ENCODE measurements around the gene ZNF691. TPM values are rescaled to one million over a fixed set of nuclear protein-coding genes. Genes with fewer than 3 reads are reported as not detected.

ZNF691 gene
- total RNA-seq, 4 donors from 2014 or later: 7.1 to 25.5 (median 9.8) TPM

DNA sequence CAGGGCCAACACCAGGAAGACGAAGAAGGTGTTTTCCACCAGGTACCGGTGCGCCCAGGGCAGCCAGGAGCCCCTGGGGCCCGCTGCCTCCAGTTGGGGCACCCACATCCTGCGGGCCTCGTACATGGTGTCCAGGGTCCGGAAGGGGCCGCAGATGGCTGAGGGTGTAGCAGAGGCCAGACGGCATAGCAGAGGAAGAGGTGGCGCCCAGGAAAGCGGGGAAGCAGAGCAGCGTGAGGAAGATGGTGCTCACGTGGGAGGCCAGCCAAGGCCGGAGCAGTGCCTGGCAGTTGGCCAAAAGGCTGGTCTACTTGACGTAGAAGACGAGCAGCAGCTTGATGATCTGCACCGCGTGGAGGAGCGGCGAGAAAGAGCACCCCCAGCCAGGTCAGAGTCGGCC, 40.4 kb downstream of the ZNF691 start:
- Histone ChIP-seq H3K4me1 (no peaks in the 10 kb centered on the region), H3K9me3 (no peaks in the 10 kb centered on the region), H3K27me3 (no peaks in the 10 kb centered on the region), H3K4me3 (no peak overlapping the region), H3K36me3 (no peaks in the 10 kb centered on the region), H3K27ac (no peak overlapping the region)
- TF ChIP-seq, protein P1, sequence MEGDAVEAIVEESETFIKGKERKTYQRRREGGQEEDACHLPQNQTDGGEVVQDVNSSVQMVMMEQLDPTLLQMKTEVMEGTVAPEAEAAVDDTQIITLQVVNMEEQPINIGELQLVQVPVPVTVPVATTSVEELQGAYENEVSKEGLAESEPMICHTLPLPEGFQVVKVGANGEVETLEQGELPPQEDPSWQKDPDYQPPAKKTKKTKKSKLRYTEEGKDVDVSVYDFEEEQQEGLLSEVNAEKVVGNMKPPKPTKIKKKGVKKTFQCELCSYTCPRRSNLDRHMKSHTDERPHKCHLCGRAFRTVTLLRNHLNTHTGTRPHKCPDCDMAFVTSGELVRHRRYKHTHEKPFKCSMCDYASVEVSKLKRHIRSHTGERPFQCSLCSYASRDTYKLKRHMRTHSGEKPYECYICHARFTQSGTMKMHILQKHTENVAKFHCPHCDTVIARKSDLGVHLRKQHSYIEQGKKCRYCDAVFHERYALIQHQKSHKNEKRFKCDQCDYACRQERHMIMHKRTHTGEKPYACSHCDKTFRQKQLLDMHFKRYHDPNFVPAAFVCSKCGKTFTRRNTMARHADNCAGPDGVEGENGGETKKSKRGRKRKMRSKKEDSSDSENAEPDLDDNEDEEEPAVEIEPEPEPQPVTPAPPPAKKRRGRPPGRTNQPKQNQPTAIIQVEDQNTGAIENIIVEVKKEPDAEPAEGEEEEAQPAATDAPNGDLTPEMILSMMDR (IDR thresholded peaks at IDR 0.05 in 4 of 5, conservative IDR thresholded peaks at IDR 0.05 in 1 of 5): no peak
- TF ChIP-seq POLR2A (IDR thresholded peaks at IDR 0.05): no peak
- in situ Hi-C loops (cut with MboI; ENCODE audit: low sequenced_read_pairs in 4 of 4): no loop called here
- no peak for ATAC-seq
- intact Hi-C loops (cut with DNase I; ENCODE audit: low total_unique reads): no loop called here
- DNase-seq: no peak

DNA sequence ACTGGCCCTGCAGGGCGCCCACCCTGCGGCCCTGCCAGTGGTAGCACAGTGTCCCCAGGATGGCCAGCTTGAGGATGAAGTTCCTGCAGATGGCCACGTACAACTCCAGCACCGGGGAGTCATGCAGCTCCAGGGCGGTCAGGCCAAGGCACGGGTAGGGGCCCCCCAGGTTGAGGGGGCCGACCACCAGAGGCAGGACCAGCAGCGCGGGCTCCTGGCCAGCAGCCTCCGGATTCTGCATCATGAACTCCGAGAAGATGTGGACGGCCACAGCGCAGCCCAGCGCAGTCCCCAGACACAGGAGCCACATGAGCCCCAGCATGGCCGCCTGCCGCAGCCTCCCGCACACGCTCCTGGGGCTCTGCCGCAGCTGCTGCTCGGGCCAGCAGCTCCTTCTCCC, 41.0 kb downstream of the ZNF691 start:
- Histone ChIP-seq H3K27me3 (no peaks in the 10 kb centered on the region), H3K9me3 (no peaks in the 10 kb centered on the region), H3K4me3 (no peak overlapping the region), H3K4me1 (no peaks in the 10 kb centered on the region), H3K27ac (no peak overlapping the region), H3K36me3 (no peaks in the 10 kb centered on the region)
- intact Hi-C loops (cut with DNase I; ENCODE audit: low total_unique reads): no loop called here
- DNase-seq (no peak), ATAC-seq (no peak)
- TF ChIP-seq, protein P1 (IDR thresholded peaks at IDR 0.05 in 4 of 5, conservative IDR thresholded peaks at IDR 0.05 in 1 of 5): no peak
- no peak for TF ChIP-seq POLR2A (IDR thresholded peaks at IDR 0.05)
- in situ Hi-C loops (cut with MboI; ENCODE audit: low sequenced_read_pairs in 4 of 4): no loop called here

DNA sequence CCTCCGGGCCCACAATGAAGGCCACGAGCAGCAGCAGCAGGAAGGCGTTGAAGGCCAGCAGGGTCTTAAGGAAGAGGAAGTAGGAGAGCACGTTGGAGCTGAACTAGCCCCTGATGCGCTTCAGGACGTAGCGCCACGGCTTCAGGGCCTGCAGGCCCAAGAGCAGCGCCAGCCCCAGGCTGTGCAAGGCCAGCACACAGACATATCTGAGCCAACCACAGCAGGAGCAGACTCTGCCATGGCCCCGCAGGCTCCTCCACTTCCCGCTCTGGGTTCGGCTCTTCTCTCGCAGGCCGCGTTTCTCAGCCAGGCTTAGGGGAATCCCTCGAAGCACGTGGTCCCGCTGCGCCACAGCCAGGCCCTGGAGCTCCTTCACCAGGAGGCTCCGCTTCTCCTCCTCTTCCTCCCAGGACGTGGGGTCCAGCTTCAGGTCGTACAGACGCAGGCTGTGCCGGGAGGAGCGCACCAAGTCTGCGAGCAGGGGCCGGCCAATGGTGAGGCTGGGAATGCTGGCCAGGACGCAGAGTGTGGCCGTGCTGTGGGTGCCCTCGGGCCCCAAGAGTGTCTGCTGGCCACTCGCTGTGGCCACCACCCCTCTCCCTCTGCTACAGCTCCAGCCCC, 41.7 kb downstream of the ZNF691 start:
- ATAC-seq (no peak), DNase-seq (no peak)
- Histone ChIP-seq H3K9me3 (no peaks in the 10 kb centered on the region), H3K4me1 (no peaks in the 10 kb centered on the region), H3K4me3 (no peak overlapping the region), H3K27me3 (no peaks in the 10 kb centered on the region), H3K27ac (no peak overlapping the region), H3K36me3 (no peaks in the 10 kb centered on the region)
- in situ Hi-C loops (cut with MboI; ENCODE audit: low sequenced_read_pairs in 4 of 4): no loop called here
- intact Hi-C loops (cut with DNase I; ENCODE audit: low total_unique reads): no loop called here
- no peak for TF ChIP-seq POLR2A (IDR thresholded peaks at IDR 0.05)
- TF ChIP-seq, protein P1 (IDR thresholded peaks at IDR 0.05 in 4 of 5, conservative IDR thresholded peaks at IDR 0.05 in 1 of 5): no peak

DNA sequence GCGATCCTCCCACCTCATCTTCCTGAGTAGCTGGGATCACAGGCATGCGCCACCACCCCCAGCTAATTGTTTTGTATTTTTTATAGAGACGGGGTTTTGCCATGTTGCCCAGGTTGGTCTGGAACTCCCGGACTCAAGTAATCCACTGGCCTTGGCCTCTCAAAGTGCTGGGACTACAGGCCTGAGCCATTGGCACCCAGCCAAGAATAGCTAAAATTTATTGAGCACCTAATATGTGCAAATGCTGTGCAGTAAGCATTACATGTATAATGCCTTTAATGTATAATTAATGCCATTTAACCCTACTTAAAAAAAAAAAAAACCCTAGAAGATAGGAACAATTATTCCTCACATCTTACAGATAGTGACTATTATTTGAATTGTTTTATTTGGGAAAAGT, 42.9 kb downstream of the ZNF691 start:
- TF ChIP-seq POLR2A (IDR thresholded peaks at IDR 0.05): no peak
- TF ChIP-seq, protein P1 (IDR thresholded peaks at IDR 0.05 in 4 of 5, conservative IDR thresholded peaks at IDR 0.05 in 1 of 5): no peak
- Histone ChIP-seq H3K36me3 (no peaks in the 10 kb centered on the region), H3K4me1 (no peaks in the 10 kb centered on the region), H3K4me3 (no peak overlapping the region), H3K9me3 (no peaks in the 10 kb centered on the region), H3K27ac (no peak overlapping the region), H3K27me3 (no peaks in the 10 kb centered on the region)
- DNase-seq (no peak), ATAC-seq (no peak)
- intact Hi-C loops (cut with DNase I; ENCODE audit: low total_unique reads) (no loop called here), in situ Hi-C loops (cut with MboI; ENCODE audit: low sequenced_read_pairs in 4 of 4) (no loop called here)

Measured in gastrocnemius medialis (tissue), 4 donors.